T-helper 2 cell treated with Interferon-gamma antibody and Interleukin-4, amounts not matched to agents 100 ng/mL and 5 ng/mL, for 36 hours (primary cell): ENCODE results near the gene GRAMD2B. TPM values are rescaled to one million over a fixed set of nuclear protein-coding genes. Genes with fewer than 3 reads are reported as not detected.
"Not testable (repeated sequence)": the region's sequence is repeated elsewhere in the genome, so short reads cannot be mapped to it uniquely, and the experiment has no call there.

ENCODE experiments used
- intact Hi-C: fragments of 100-400 bp; cut with micrococcal nuclease; formaldehyde crosslinking; loops from one replicate; pipeline ENCODE4 v1.15.1; 2023
- total RNA-seq: library from RNA; stranded (reverse); gene quantifications from 2 replicates; pipeline ENCODE4 v1.2.3, GENCODE V29; 2022

GRAMD2B gene
- total RNA-seq, 1 donor from 2014 or later = 5.2 TPM

GRCh38 chr5:126410623-126411022 lies 12.6 kb upstream of the GRAMD2B start:
- intact Hi-C loops = no loop called here

- intact Hi-C loops = no loop called here
Observed at GRCh38 chr5:126413856-126414255, 9.4 kb upstream of the GRAMD2B start.

GRCh38 chr5:126414874-126415502 lies 8.2 kb upstream of the GRAMD2B start:
- intact Hi-C loops = no loop called here

GRCh38 chr5:126415789-126416188 lies 7.4 kb upstream of the GRAMD2B start:
- intact Hi-C loops = no loop called here

- intact Hi-C loops = no loop called here
Observed at GRCh38 chr5:126416266-126416925, 6.8 kb upstream of the GRAMD2B start.

- intact Hi-C loops = no loop called here
Observed at GRCh38 chr5:126417178-126417577, 6.0 kb upstream of the GRAMD2B start.

- intact Hi-C loops = no loop called here
Observed at GRCh38 chr5:126419102-126419501, 4.1 kb upstream of the GRAMD2B start.

GRCh38 chr5:126428421-126428820 lies 5.2 kb downstream of the GRAMD2B start:
- intact Hi-C loops = loop anchor here (10.0 kb wide), 1 partner anchor 346 kb away; the partner anchor contains the start of gene LMNB1

- intact Hi-C loops = no loop called here
Observed at GRCh38 chr5:126430631-126431030, 7.4 kb downstream of the GRAMD2B start.

- intact Hi-C loops = no loop called here
Observed at GRCh38 chr5:126433701-126434100, 10.5 kb downstream of the GRAMD2B start.

GRCh38 chr5:126435261-126435660 lies 12.1 kb downstream of the GRAMD2B start:
- intact Hi-C loops = no loop called here

- intact Hi-C loops = no loop called here
Observed at GRCh38 chr5:126435714-126436113, 12.5 kb downstream of the GRAMD2B start.

GRCh38 chr5:126437721-126438120 lies 14.5 kb downstream of the GRAMD2B start:
- intact Hi-C loops = no loop called here

- intact Hi-C loops = no loop called here
Observed at GRCh38 chr5:126438267-126438666, 15.1 kb downstream of the GRAMD2B start.

- intact Hi-C loops = no loop called here
Observed at GRCh38 chr5:126438868-126439267, 15.7 kb downstream of the GRAMD2B start.

GRCh38 chr5:126439724-126440123 lies 16.5 kb downstream of the GRAMD2B start:
- intact Hi-C loops = not testable (repeated sequence)

- intact Hi-C loops = no loop called here
Observed at GRCh38 chr5:126441230-126441629, 18.0 kb downstream of the GRAMD2B start.

GRCh38 chr5:126443374-126443851 lies 20.2 kb downstream of the GRAMD2B start:
- intact Hi-C loops = no loop called here

GRCh38 chr5:126444137-126444536 lies 20.9 kb downstream of the GRAMD2B start:
- intact Hi-C loops = no loop called here

- intact Hi-C loops = loop anchor here (5.0 kb wide), 1 partner anchor 332 kb away; the partner anchor contains the start of gene LMNB1
Observed at GRCh38 chr5:126445502-126446174, 22.4 kb downstream of the GRAMD2B start.

- intact Hi-C loops = loop anchor here (5.0 kb wide), 1 partner anchor 331 kb away; the partner anchor contains the start of gene LMNB1
Observed at GRCh38 chr5:126446498-126447224, 23.5 kb downstream of the GRAMD2B start.
